ENCODE data around the gene PMEPA1. TPM values are rescaled to one million over a fixed set of nuclear protein-coding genes. Genes with fewer than 3 reads are reported as not detected.

PMEPA1 gene
- total and polyA plus RNA-seq, 5 experiments from 2014 or later = 1.6 to 14.3 (median 5.0) TPM

GRCh38 chr20:57707320-57707719, 2.5 kb downstream of the PMEPA1 start:
- H3K27ac Mint-ChIP-seq = peak overlapping the region; percentile 39 to 96 (median 74)
- H3K27me3 Mint-ChIP-seq = no peaks in the 10 kb centered on the region
- ATAC-seq (no peak), DNase-seq (no peak)
- H3K4me1 Mint-ChIP-seq = peaks cover 12 to 73% (median 36%) of the 10 kb centered on the region in 4 donors
- H3K4me3 Mint-ChIP-seq = peak overlapping the region in 8 of 10 donors; percentile 23 to 96 (median 86)
- peaks cover 0 to 1% (median 0%) of the 10 kb centered on the region in 9 donors for H3K9me3 Mint-ChIP-seq
- no peaks in the 10 kb centered on the region for H3K36me3 Mint-ChIP-seq
- POLR2A ChIA-PET = interaction anchor here (0.6 to 1.4 kb wide), 4 partner anchors 26 to 77 kb away, joined by 3 read pairs; no protein-coding TSS in a partner anchor

DNA sequence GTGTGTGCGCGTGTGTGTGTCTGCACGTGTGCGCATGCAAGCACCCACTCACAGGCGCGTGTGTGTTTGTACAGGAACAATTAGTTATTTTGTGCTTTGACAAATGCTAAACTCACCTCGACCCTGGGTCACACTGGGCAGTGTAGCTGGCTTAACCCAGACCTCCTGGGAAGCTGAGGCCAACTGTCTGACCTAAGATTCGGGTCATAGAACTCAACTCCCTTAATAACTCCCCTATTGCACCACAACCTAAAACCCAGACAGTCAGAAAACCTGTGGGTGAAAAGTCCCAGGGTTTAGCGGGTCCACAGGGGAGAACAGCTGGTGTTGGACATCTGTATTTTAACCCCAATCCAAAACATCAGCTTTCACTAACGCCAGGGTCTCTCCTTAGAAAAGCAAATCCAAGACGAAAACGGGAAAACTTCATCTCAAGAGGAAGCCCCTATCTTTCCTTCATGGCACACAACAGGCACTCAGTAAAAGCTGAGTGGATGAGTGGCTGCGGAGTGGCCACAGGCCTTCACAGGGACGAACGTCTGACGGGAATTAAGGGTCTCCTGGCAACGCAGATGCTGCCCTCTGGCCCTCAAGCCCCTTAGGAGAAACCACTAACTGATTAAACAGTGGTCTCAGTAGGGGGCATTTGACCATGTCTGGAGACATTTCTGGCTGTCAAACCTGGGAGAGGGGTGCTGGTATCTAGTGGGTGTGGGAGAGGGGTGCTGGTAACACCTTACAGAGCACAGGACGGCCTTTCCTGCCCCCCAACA, 4.5 kb downstream of the PMEPA1 start:
- POLR2A ChIA-PET = no interaction called here
- ATAC-seq = no peak
- no peak for DNase-seq
- no peak overlapping the region for H3K4me3 Mint-ChIP-seq
- H3K27ac Mint-ChIP-seq = peak overlapping the region in 3 of 10 donors; percentile 31 to 79 (median 47)
- no peaks in the 10 kb centered on the region for H3K36me3 Mint-ChIP-seq
- peaks cover 9 to 75% (median 26%) of the 10 kb centered on the region in 4 donors for H3K4me1 Mint-ChIP-seq
- H3K27me3 Mint-ChIP-seq = no peaks in the 10 kb centered on the region
- H3K9me3 Mint-ChIP-seq = peaks cover 0 to 1% (median 0%) of the 10 kb centered on the region in 9 donors

DNA sequence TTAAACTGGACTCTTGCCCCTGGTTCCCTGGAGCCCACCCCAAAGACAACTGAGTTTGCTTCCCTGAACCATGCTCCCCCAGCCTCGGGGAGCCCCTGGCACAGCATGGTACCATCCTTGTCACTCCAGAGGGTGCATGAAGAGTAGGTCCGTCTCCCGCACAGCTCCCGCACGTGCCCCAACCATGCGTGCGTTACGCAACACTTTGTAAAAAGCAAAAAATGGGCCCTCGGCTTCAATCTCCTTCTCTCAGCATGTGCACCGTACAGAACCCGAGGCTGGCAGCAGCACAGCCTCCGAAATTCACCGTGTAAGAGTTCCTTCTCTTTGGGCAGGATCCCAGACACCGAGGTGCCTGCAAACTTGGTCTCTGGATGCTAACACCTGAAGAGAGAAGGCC, 5.6 kb downstream of the PMEPA1 start:
- H3K27me3 Mint-ChIP-seq = no peaks in the 10 kb centered on the region
- H3K4me1 Mint-ChIP-seq = peaks cover 9 to 85% (median 25%) of the 10 kb centered on the region in 4 donors
- ATAC-seq (no peak), DNase-seq (no peak)
- POLR2A ChIA-PET = no interaction called here
- peak overlapping the region in 1 of 10 donors; percentile 19 for H3K4me3 Mint-ChIP-seq
- no peaks in the 10 kb centered on the region for H3K36me3 Mint-ChIP-seq
- peaks cover 0 to 1% (median 0%) of the 10 kb centered on the region in 9 donors for H3K9me3 Mint-ChIP-seq
- H3K27ac Mint-ChIP-seq = no peak overlapping the region

DNA sequence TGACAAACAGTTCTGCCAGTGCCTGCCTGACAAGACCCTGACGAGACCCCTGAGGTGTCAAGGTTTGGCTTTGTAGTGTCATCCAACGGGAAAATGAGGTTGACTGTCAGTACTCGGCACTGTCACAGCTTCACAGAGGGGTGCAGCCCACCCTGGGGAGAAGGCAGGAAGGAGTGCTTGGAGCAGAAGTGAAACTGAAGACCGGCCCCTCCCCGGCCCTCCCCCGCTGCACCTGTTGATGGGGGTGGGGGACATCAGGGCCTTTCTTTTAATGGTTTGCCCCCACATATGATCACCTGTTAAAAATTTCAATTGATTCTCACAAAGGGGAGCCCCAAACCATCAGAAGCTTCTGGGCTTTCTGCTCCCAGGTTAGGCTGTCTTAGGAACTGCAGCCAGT, 6.8 kb downstream of the PMEPA1 start:
- H3K9me3 Mint-ChIP-seq = peaks cover 0 to 1% (median 0%) of the 10 kb centered on the region in 9 donors
- no peaks in the 10 kb centered on the region for H3K36me3 Mint-ChIP-seq
- H3K27me3 Mint-ChIP-seq = no peaks in the 10 kb centered on the region
- H3K4me3 Mint-ChIP-seq = peak overlapping the region in 1 of 10 donors; percentile 39
- peaks cover 3 to 89% (median 18%) of the 10 kb centered on the region in 4 donors for H3K4me1 Mint-ChIP-seq
- DNase-seq (no peak), ATAC-seq (no peak)
- POLR2A ChIA-PET = no interaction called here
- peak overlapping the region in 2 of 10 donors; percentile 27 to 33 for H3K27ac Mint-ChIP-seq

DNA sequence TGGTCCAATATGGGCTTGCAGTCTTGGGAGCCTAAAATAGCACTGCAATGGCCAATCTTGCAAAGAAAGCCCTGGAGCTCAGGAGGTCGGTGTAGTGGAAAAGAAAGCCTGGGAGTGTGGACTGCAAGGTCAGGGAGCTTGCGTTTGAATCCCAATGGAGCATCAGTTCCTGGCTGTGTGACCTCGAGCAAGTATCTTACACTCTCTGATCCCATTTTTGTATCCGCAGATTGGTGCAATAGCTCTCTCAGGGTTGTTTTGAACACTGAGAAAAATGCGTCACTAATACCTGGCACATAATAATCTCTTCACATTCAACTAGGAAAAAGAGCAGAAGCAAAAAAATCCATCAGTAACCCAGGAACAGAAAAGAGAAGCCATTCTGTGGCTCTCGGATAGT, 7.3 kb downstream of the PMEPA1 start:
- POLR2A ChIA-PET = no interaction called here
- Mint-ChIP-seq H3K4me3 (peak overlapping the region in 1 of 10 donors; percentile 39), H3K9me3 (peaks cover 0 to 1% (median 0%) of the 10 kb centered on the region in 9 donors), H3K4me1 (peaks cover 3 to 90% (median 14%) of the 10 kb centered on the region in 4 donors), H3K27ac (peak overlapping the region in 1 of 10 donors; percentile 13), H3K27me3 (no peaks in the 10 kb centered on the region), H3K36me3 (no peaks in the 10 kb centered on the region)
- ATAC-seq (no peak), DNase-seq (no peak)

GRCh38 chr20:57702091-57702490, 7.7 kb downstream of the PMEPA1 start:
- H3K4me1 Mint-ChIP-seq = peaks cover under 1 to 90% (median 10%) of the 10 kb centered on the region in 4 donors
- POLR2A ChIA-PET = no interaction called here
- no peaks in the 10 kb centered on the region for H3K27me3 Mint-ChIP-seq
- DNase-seq (no peak), ATAC-seq (no peak)
- no peak overlapping the region for H3K4me3 Mint-ChIP-seq
- peaks cover 0 to 1% (median 0%) of the 10 kb centered on the region in 9 donors for H3K9me3 Mint-ChIP-seq
- H3K36me3 Mint-ChIP-seq = no peaks in the 10 kb centered on the region
- no peak overlapping the region for H3K27ac Mint-ChIP-seq

GRCh38 chr20:57701651-57702050, 8.2 kb downstream of the PMEPA1 start:
- no peak for DNase-seq
- no peaks in the 10 kb centered on the region for H3K36me3 Mint-ChIP-seq
- no peaks in the 10 kb centered on the region for H3K27me3 Mint-ChIP-seq
- POLR2A ChIA-PET = interaction anchor here (0.8 kb wide), 1 partner anchor 8 kb away, joined by 4 read pairs; the partner anchor contains the start of gene PMEPA1
- no peak for ATAC-seq
- no peak overlapping the region for H3K4me3 Mint-ChIP-seq
- peaks cover 0 to 1% (median 0%) of the 10 kb centered on the region in 9 donors for H3K9me3 Mint-ChIP-seq
- peaks cover 0 to 90% (median 8%) of the 10 kb centered on the region in 4 donors for H3K4me1 Mint-ChIP-seq
- peak overlapping the region in 1 of 10 donors; percentile 37 for H3K27ac Mint-ChIP-seq

- H3K9me3 Mint-ChIP-seq = peaks cover 0 to 1% (median 0%) of the 10 kb centered on the region in 9 donors
- H3K27ac Mint-ChIP-seq = peak overlapping the region in 1 of 10 donors; percentile 66
- POLR2A ChIA-PET = interaction anchor here (0.8 kb wide), 1 partner anchor 8 kb away, joined by 4 read pairs; the partner anchor contains the start of gene PMEPA1
- H3K4me1 Mint-ChIP-seq = peaks cover 0 to 90% (median 8%) of the 10 kb centered on the region in 4 donors
- no peaks in the 10 kb centered on the region for H3K27me3 Mint-ChIP-seq
- ATAC-seq (no peak), DNase-seq (no peak)
- H3K36me3 Mint-ChIP-seq = no peaks in the 10 kb centered on the region
- H3K4me3 Mint-ChIP-seq = no peak overlapping the region
These were observed 8.7 kb downstream of the PMEPA1 start for GRCh38 chr20:57701090-57701489.

DNA sequence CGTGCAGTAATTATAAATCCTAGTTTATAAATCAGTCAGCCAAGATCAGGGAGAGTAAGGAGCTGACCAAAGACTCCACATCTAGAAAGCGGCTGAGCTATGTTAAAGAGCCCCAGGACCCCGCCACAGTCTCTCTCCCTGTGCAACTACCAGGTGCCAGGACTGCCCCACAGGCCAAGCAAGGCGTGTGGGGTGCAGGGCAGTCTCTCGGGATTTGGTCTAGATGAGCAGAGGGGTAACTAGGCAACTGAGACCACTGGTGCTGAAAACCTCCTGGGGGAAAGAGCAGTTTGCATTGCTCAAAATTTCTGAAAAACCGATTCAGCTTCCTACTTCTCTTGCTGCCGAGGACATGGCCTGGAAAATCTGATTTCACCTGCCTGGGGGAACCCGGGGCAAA, 10.4 kb downstream of the PMEPA1 start:
- ATAC-seq (no peak), DNase-seq (no peak)
- Mint-ChIP-seq H3K27ac (peak overlapping the region in 1 of 10 donors; percentile 52), H3K4me1 (peaks cover 0 to 83% (median 8%) of the 10 kb centered on the region in 4 donors), H3K4me3 (peak overlapping the region in 1 of 10 donors; percentile 61), H3K27me3 (no peaks in the 10 kb centered on the region), H3K9me3 (peaks cover 0 to 1% (median 0%) of the 10 kb centered on the region in 9 donors), H3K36me3 (no peaks in the 10 kb centered on the region)
- POLR2A ChIA-PET = no interaction called here

DNA sequence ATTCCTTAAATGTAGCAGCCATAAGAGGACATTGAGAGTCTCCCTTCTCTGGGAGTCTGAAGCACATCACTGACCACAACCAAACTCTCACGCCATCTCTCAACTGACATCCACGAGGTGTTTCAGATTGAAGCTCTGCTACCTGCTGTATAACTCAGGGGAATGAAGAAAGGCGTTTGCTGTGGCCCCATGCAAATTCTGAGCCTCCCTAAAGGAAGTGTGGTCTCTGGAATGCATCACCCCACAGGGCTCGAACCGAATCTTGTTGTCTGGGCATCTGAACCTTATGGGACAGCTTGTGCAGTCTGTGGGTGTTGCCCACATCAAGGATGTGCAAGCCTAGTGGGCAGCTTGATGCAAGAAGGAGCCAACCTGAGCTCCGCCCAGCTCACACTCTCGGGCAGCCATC, 10.9 kb downstream of the PMEPA1 start:
- DNase-seq = no peak
- Mint-ChIP-seq H3K4me3 (peak overlapping the region in 1 of 10 donors; percentile 61), H3K27me3 (no peaks in the 10 kb centered on the region), H3K4me1 (peaks cover 0 to 84% (median 8%) of the 10 kb centered on the region in 4 donors), H3K36me3 (no peaks in the 10 kb centered on the region), H3K9me3 (peaks cover 0 to 1% (median 0%) of the 10 kb centered on the region in 9 donors), H3K27ac (peak overlapping the region in 3 of 10 donors; percentile 35 to 83 (median 52))
- ATAC-seq = no peak
- POLR2A ChIA-PET = no interaction called here

DNA sequence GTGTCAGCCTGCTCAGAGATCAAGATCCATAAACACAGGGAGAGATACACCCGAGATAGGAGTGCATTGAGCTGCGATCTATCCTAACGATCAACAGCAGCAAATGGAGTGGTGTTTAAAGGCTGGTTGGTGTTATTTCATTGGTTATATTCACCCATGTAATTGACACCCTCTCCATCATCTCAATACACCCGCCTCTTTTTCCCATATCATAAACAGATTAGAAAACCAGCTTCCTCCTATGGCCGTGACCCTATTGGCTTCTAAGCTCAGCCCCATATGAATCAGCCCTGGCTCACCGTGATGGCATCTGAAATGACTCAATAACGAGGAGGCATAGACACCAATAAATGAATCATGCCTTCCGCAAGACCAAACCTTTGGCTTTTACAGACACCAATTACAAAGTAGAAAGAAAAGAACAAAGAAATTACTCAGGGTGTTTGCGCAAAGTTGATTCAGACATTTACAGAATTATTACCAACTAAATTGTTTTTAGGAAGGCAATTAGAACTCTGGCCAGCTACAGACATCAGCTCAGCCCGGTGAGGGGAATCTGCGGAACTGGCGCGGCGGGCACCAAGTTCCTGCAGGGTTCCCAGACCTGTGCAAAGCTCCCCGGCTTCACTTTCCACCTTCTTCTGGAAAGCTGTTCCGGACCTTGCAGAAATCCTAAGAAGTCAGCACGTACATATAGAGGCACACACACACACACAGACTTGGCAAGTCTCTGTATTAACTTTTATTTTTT, 11.5 kb downstream of the PMEPA1 start:
- Mint-ChIP-seq H3K27me3 (no peaks in the 10 kb centered on the region), H3K27ac (peak overlapping the region in 4 of 10 donors; percentile 21 to 83 (median 44)), H3K9me3 (no peaks in the 10 kb centered on the region), H3K36me3 (no peaks in the 10 kb centered on the region), H3K4me3 (peak overlapping the region in 1 of 10 donors; percentile 61), H3K4me1 (peaks cover 0 to 83% (median 11%) of the 10 kb centered on the region in 4 donors)
- peak in 1 of 2 donors; percentile 57 for ATAC-seq
- DNase-seq = no peak
- POLR2A ChIA-PET = interaction anchor here (0.7 kb wide), 1 partner anchor 12 kb away, joined by 3 read pairs; the partner anchor contains the start of gene PMEPA1

DNA sequence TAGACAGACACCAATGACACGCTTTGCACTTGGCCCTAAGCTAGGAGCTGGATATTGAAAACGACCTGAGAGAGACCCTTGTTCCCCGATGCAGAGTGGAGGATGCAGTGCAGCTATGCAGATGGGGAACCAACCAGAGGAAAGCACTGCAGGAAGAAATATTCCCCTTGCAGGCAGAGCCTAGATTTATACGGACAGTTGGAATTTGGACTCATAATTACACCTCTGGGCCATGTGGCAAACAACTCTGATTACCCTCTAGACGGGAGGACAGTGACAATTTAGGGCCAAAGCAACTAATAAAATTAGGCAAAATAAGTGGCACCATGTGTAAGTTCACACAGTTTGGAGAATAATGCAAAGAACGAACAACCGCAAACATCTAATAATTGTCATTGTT, 12.3 kb downstream of the PMEPA1 start:
- Mint-ChIP-seq H3K4me3 (no peak overlapping the region), H3K9me3 (no peaks in the 10 kb centered on the region), H3K27ac (peak overlapping the region in 3 of 10 donors; percentile 12 to 47 (median 21)), H3K27me3 (no peaks in the 10 kb centered on the region), H3K4me1 (peaks cover 0 to 80% (median 11%) of the 10 kb centered on the region in 4 donors), H3K36me3 (no peaks in the 10 kb centered on the region)
- no peak for DNase-seq
- no peak for ATAC-seq
- POLR2A ChIA-PET = no interaction called here
